NCI-H1694 treated with DMSO at 0.1 percent for 48 hours (cell line): ENCODE data around the gene GASK1A.

Experiments
- DNase-seq: peaks from one replicate; lab custom pipeline; 2025; lab: John Stamatoyannopoulos, UW

Gene GASK1A

GRCh38 chr3:43087249-43087776, 108.2 kb downstream of the GASK1A start:
- no peak for DNase-seq

- DNase-seq, result no peak
Measured at GRCh38 chr3:43089081-43089480, 110.0 kb downstream of the GASK1A start.

DNA sequence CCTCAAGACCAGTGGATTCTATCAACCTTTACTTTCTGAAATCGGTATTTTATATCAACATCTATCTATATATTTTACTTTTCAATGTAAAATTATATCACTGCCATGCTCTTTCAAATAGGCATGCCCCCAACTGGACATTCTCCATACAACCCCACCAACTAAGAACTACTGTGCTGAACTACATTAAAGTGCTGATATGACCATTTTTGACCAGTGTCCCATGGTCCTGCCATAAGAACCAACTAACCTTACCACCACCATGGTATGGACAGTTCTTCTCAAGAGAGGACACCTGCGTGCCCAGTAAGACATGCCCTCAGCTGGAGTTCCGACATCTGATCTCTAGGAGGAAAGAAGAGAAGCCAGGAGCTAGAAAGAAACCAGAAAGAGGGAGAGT, 111.1 kb downstream of the GASK1A start:
- no peak for DNase-seq

DNA sequence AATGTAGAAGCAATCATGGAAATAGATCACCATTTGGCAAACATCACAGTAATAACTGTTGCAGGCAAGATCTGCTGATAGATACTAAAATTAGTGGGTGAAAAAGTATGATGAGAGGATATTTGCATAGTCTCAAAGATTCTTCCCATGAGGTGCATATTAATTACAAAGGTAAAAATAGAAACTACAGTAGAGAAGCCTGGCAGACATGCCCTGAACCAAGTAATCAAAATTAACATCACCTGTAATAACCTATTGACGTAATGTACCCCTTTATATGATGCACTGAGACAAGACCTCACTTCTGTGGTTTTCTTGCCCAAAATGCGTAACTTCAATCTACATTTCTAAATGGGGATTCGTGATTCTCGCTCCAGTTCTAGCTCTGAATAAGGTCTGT, 112.4 kb downstream of the GASK1A start:
- no peak for DNase-seq

- no peak for DNase-seq
Measured at GRCh38 chr3:43093006-43093405, 113.9 kb downstream of the GASK1A start.

- no peak for DNase-seq
Measured at GRCh38 chr3:43093974-43094373, 114.9 kb downstream of the GASK1A start.

DNA sequence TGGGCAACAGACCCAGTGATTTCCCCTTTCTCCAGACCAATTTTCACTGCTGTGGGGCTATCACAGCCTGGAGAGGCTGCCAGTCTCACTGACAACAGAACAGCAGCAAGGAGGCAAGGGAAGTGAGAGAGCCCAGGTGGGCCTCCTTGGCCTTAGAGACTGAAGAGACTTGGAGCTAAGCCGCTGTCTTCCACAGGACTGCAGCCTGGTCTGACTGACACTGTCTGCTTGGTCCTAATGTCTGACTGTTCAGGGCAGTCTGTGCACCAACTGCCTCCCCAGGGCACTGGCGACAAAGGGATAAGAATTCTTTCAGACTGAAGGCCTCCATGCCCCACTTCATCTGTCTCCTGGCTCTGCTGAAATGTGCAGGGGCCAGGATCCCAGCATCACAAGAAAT, 115.3 kb downstream of the GASK1A start:
- no peak for DNase-seq

GRCh38 chr3:43094851-43095250, 115.7 kb downstream of the GASK1A start:
- DNase-seq, result no peak

GRCh38 chr3:43095370-43095769, 116.3 kb downstream of the GASK1A start:
- no peak for DNase-seq

GRCh38 chr3:43096761-43097160, 117.7 kb downstream of the GASK1A start:
- DNase-seq, result no peak

DNA sequence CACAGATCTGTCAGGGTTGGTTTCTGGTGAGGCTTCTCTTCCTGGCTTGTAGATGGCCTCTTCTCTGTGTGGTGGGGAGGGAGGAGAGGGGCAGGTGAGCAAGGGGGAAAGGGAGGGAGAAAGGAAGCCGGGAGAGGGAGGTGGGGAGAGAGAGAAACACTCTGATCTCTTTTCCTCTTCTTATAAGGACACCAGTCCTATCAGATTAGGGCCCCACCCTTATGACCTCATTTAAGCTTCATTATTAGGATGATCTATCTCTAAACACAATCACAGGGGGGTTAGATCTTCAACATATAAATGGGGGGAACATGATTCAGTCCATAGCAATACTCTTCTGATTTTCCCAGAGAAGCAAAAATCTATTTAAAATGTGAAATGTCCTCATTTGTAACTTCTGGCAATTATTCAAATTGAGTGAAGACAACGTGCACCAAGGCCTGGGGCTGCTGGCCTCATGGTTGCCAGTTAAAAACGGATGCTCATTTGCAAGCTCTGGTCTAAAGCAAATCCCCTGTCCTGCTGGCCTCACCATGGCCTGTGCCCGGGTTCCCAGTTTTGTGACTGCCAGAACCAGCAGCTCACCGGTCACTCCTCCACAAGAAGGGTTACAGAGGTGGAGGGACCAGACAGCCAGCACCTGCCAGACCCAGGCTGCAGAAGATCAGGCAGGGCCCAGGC, 118.4 kb downstream of the GASK1A start:
- no peak for DNase-seq

- DNase-seq, result no peak
Measured at GRCh38 chr3:43098761-43099160, 119.7 kb downstream of the GASK1A start.

DNA sequence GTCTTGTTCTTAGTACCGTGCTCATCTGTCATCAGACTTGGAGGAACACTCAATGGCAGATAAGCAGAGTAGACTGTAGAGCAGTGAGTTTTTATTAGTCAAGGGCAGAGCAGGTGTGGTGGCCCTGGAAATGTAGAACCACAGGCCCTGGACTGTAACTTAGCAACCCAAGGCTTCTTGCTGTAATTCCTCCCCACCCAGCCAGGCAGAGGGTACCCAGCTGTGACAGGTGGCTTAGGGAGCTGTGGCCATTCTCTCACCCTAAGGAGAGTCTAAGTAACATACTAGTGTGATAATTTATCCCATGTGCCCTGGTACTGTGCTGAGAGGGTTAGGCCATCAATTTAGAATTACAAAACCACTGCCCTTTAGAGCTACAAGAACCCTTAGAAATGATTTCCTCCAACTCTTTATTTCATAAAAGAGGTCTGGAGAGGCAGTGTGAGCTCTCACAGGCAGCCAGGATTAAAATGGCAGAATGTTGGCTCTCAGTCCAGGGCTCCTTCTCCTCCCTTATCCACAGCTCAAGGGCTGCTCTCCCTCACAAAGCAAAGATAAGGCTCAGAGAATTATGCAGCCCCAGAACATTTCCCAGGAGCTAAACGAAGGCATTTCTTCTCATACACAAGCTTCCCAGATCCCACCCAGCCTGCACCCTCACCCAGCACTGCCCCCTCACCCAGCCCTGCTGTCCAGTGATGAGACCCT, 123.8 kb downstream of the GASK1A start:
- no peak for DNase-seq

DNA sequence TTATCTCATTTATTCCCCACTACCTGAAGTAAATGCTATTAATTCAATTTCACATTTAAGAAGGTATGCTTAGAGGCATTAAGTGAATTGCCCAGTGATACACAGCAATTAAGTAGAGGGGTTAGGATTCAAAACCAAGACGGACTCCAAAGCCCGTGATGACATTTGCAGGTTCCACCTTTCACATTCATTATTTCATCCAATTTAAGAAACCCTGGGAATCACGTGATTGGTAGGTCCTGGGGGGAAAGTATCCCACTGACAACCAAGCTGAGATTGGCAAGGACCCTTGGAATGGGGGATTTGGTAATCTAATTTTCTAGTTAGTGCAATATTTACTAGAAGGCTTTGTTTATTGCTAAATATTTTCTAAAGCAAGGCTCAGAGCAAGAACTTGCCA, 124.9 kb downstream of the GASK1A start:
- no peak for DNase-seq

- no peak for DNase-seq
Measured at GRCh38 chr3:43104660-43105595, 125.8 kb downstream of the GASK1A start.

DNA sequence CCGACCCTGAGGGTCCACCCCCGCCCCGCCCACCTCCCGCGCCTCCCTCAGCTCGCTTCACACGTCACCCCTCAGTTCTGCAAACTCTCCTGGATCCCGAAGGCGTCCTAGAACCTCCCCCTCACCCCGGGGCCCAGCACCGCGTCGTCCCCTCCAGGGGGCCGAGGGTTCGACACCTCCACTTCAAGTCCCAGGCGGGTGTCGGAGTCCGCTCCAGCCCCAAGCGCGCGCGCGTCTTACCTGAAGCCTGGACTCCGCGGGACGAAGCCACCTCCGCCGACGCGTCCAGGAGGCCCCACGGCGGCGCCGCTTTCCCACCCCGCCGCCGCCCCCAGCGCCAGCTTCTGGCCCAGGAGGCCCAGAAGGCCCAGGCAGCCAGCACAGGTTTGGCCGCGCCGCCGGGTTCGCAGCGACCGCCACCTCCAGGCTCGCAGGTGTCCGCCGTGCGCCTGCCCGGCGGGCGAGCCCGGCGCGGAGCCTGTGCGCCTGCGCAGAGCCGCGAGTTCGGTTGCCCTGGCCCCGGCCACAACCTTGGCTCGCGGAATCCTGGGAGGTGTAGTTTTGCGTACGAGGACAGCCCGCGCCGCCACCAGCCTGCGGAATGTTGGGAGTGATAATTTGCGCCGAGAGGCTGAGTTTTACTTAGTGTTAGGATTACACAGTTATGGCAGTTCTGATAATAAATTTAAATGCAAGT, 126.6 kb downstream of the GASK1A start, which contains the start of gene POMGNT2:
Gene POMGNT2, minus strand, starts transcription at position 484 of the 697 bp plus-strand sequence. CDS start 24,648 bp downstream, outside the sequence.
- DNase-seq, result peak; percentile 21

GRCh38 chr3:43106293-43106628, 127.2 kb downstream of the GASK1A start:
- DNase-seq, result no peak
